Thyroid gland (tissue), 4 donors: Measurements from ENCODE around the gene DOCK6. TPM values are rescaled to one million over a fixed set of nuclear protein-coding genes. Genes with fewer than 3 reads are reported as not detected.

Source experiments
- DNase-seq, 2 donors: peaks; one replicate each; pipeline ENCODE4 v3.0.0-alpha.2; 2019
- H3K27ac ChIP-seq, 3 donors: fragments of 200-600 bp; sonication (generic); 1 replicate in 2 of 3; 2 replicates in 1 of 3; pipeline ENCODE4 v1.5.1; 2016 to 2019; ENCODE audit warnings: mild to moderate bottlenecking in 1 of 3, moderate library complexity in 1 of 3
- H3K27me3 ChIP-seq: fragments of 200-600 bp; sonication (generic); one replicate; pipeline ENCODE4 v1.5.1; 2019
- H3K36me3 ChIP-seq, 2 donors: fragments of 200-600 bp; sonication (generic); one replicate each; pipeline ENCODE4 v1.5.1; 2016 to 2019
- H3K4me1 ChIP-seq, 2 donors: fragments of 200-600 bp; sonication (generic); one replicate each; pipeline ENCODE4 v1.5.1; 2017 to 2019
- H3K4me3 ChIP-seq, 3 donors: fragments of 200-600 bp; sonication (generic); replicated peaks in 1 of 3; 1 replicate in 2 of 3; 2 replicates in 1 of 3; pipeline ENCODE4 v1.5.1; 2016; ENCODE audit warnings: mild to moderate bottlenecking in 1 of 3
- H3K9me3 ChIP-seq: fragments of 200-600 bp; sonication (generic); one replicate; pipeline ENCODE4 v1.5.1; 2017
- POLR2A ChIP-seq, 2 donors: fragments of 450-650 bp; IDR thresholded peaks; one replicate each; pipeline ENCODE4 v1.6.1; 2017; ENCODE audit warnings: antibody characterized with exemption in 2 of 2, mild to moderate bottlenecking in 2 of 2, moderate library complexity in 1 of 2
- WGBS, 2 donors: methylation state at CpG; one replicate each; pipeline ENCODE4 v1.1.5; 2017; 5-methylcytosine and 5-hydroxymethylcytosine counted together
- intact Hi-C: fragments of 100-400 bp; cut with DNase I; formaldehyde crosslinking; loops from one replicate; pipeline ENCODE4 v1.15.1; 2023
- total RNA-seq, 4 donors: library from RNA; depleted of rRNA; stranded (reverse); fragments of >200 nt; gene quantifications; one replicate each; pipeline ENCODE4 v1.2.3, GENCODE V29; 2016
- TF ChIP-seq, protein P1 (sequence below), 6 experiments: fragments of 200-600 bp in 3 of 6; fragments of 450-650 bp in 3 of 6; sonication (generic) in 3 of 6; IDR thresholded peaks; one replicate each; pipeline ENCODE4 v1.5.1; 2016 to 2019; ENCODE audit warnings: antibody characterized with exemption in 6 of 6, mild to moderate bottlenecking in 2 of 6, inconsistent platforms in 1 of 6, moderate library complexity in 1 of 6

Gene DOCK6
- total RNA-seq, 4 donors from 2014 or later: 41.4 to 156 (median 58.1) TPM

DNA sequence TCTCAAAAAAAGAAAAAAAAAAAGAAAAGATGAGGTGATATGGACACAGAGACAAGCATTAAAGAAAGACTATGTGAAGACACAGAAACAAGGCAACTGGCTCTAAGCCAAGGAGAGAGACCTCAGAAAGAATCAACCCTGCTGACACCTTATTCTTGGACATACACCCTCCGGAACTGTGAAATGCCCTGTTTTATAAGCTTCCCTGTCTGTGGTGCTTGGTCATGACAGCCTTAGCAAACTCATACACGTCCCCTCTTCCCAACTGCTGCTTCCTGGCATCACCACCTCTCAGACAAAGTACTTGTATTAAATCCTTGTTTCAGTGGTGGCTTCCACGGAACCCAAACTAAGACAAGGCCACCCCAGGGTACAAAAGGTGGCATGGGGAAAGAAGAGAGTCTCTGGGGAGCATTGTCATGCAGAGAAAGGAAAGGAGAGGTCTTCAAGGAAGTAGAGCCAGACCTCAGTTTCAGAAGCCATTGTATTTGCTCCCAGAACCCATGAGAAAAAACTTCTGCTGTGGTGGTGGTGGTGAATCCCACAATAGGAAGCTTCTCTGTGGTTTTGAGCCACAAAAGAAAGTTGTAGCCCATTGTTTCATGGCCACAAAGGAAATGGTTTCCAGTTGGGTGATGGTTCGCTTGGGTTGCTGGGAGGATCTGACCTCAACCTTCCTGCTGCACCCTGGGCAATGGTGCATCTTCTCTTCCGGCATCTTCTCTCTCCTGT lies 17.3 kb upstream of the DOCK6 start:
- no peak for DNase-seq
- no peak for TF ChIP-seq POLR2A (IDR thresholded peaks at IDR 0.05)
- TF ChIP-seq, protein P1, sequence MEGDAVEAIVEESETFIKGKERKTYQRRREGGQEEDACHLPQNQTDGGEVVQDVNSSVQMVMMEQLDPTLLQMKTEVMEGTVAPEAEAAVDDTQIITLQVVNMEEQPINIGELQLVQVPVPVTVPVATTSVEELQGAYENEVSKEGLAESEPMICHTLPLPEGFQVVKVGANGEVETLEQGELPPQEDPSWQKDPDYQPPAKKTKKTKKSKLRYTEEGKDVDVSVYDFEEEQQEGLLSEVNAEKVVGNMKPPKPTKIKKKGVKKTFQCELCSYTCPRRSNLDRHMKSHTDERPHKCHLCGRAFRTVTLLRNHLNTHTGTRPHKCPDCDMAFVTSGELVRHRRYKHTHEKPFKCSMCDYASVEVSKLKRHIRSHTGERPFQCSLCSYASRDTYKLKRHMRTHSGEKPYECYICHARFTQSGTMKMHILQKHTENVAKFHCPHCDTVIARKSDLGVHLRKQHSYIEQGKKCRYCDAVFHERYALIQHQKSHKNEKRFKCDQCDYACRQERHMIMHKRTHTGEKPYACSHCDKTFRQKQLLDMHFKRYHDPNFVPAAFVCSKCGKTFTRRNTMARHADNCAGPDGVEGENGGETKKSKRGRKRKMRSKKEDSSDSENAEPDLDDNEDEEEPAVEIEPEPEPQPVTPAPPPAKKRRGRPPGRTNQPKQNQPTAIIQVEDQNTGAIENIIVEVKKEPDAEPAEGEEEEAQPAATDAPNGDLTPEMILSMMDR (IDR thresholded peaks at IDR 0.05): no peak
- Histone ChIP-seq H3K27ac (no peak overlapping the region), H3K4me1 (peaks cover 21 to 38% of the 10 kb centered on the region in 2 donors), H3K4me3 (no peak overlapping the region), H3K9me3 (no peaks in the 10 kb centered on the region), H3K36me3 (no peaks in the 10 kb centered on the region), H3K27me3 (no peaks in the 10 kb centered on the region)
- 79% methylated on average over 5 of the region's 5 CpGs for whole genome bisulfite sequencing, 2 donors
- intact Hi-C loops: no loop called here

DNA sequence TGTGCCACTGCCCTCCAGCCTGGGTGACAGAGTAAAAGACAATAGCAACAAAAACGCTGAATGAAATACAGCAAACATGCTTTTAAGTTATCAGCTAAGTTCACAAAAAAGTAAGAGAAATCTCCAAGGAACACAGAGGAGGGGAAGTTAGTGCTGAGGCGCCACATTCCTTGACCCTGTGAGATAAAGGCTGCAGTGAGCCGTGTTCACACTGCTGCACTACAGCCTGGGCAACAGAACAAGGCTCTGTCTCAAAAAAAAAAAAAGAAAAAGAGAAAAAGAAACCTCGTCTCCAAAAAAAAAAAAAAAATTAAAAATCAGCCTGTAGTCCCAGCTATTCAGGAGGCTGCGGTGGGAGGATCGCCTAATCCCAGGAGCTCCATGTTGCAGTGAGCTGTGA lies 16.3 kb upstream of the DOCK6 start:
- WGBS, 2 donors: 45 to 49% methylated on average over 6 of the region's 6 CpGs
- Histone ChIP-seq H3K27me3 (no peaks in the 10 kb centered on the region), H3K36me3 (no peaks in the 10 kb centered on the region), H3K4me3 (no peak overlapping the region), H3K9me3 (no peaks in the 10 kb centered on the region), H3K4me1 (peaks cover 11 to 28% of the 10 kb centered on the region in 2 donors), H3K27ac (peak overlapping the region in 1 of 3 donors; percentile 44)
- no peak for TF ChIP-seq POLR2A (IDR thresholded peaks at IDR 0.05)
- TF ChIP-seq, protein P1 (IDR thresholded peaks at IDR 0.05): no peak
- intact Hi-C loops: no loop called here
- DNase-seq: no peak

DNA sequence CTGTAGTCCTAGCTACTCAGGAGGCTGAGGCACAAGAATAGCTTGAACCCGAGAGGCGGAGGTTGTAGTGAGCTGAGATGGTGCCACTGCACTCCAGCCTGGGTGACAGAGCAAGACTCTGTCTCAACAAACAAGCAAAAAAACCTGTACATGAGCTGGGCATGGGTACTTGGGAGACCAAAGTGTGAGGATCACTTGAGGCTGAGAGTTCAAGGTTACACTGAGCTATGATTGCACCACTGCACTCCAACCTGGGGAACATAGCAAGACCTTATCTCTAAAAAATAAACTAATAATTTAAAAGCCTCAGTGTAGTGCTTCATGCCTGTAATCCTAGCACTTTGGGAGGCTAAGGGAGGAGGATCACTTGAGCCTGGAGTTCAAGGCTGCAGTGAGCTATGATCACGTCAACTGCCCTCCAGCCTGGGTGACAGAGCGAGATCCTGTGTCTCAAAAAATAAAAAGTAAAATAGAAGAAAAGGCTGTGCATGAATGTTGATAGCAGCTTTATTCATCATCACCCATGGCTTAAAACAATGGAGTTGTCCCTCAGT lies 12.3 kb upstream of the DOCK6 start:
- Histone ChIP-seq H3K4me3 (no peak overlapping the region), H3K27me3 (no peaks in the 10 kb centered on the region), H3K27ac (peak overlapping the region in 1 of 3 donors; percentile 73), H3K9me3 (no peaks in the 10 kb centered on the region), H3K4me1 (peaks cover 3 to 22% of the 10 kb centered on the region in 2 donors), H3K36me3 (no peaks in the 10 kb centered on the region)
- DNase-seq: no peak
- intact Hi-C loops: no loop called here
- no peak for TF ChIP-seq POLR2A (IDR thresholded peaks at IDR 0.05)
- TF ChIP-seq, protein P1 (IDR thresholded peaks at IDR 0.05): no peak
- 71 to 73% methylated on average over 4 of the region's 4 CpGs for WGBS, 2 donors

DNA sequence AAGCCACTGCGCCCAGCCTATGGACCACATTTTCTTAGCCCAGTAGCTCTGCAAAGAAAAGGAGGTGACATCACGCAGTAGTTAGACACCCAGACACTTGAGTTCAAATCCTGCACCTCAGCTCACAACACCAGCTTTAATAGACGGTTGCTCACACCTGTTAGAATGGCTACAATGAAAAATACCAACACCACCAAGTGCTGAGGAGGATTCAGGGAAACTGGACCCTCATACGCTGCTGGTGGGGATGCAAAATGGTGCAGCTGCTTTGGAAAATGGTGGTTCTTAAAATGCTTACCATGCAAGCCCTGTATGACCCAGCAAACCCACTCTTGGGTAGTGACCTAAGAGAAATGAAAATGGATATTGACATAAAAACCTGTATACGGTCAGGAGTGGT lies 11.7 kb upstream of the DOCK6 start:
- TF ChIP-seq, protein P1 (IDR thresholded peaks at IDR 0.05): no peak
- no peak for TF ChIP-seq POLR2A (IDR thresholded peaks at IDR 0.05)
- 74 to 96% methylated on average over 5 of the region's 5 CpGs for WGBS, 2 donors
- Histone ChIP-seq H3K27ac (no peak overlapping the region), H3K27me3 (no peaks in the 10 kb centered on the region), H3K9me3 (no peaks in the 10 kb centered on the region), H3K4me1 (peaks cover 3 to 28% of the 10 kb centered on the region in 2 donors), H3K36me3 (no peaks in the 10 kb centered on the region), H3K4me3 (no peak overlapping the region)
- DNase-seq: no peak
- intact Hi-C loops: no loop called here

GRCh38 chr19:11273296-11273695 lies 11.0 kb upstream of the DOCK6 start:
- H3K27me3 ChIP-seq: no peaks in the 10 kb centered on the region
- peaks cover 3 to 29% of the 10 kb centered on the region in 2 donors for H3K4me1 ChIP-seq
- no peak overlapping the region for H3K4me3 ChIP-seq
- H3K27ac ChIP-seq: peak overlapping the region in 1 of 3 donors; percentile 28
- TF ChIP-seq, protein P1 (IDR thresholded peaks at IDR 0.05): no peak
- no peak for TF ChIP-seq POLR2A (IDR thresholded peaks at IDR 0.05)
- H3K36me3 ChIP-seq: no peaks in the 10 kb centered on the region
- 71 to 81% methylated on average over 2 of the region's 2 CpGs for WGBS, 2 donors
- intact Hi-C loops: no loop called here
- no peaks in the 10 kb centered on the region for H3K9me3 ChIP-seq
- no peak for DNase-seq
